ES-I3 (cell line): ENCODE results near the gene AFF3.

Experiments used
- H3K36me3 ChIP-seq: 2 replicates; pipeline ENCODE4 v1.6.1; 2013; ENCODE audit warnings: mild to moderate bottlenecking, low read length, control low read depth, moderate library complexity; ENCODE audit not compliant: insufficient read depth
- H3K4me1 ChIP-seq: 2 replicates; pipeline ENCODE4 v1.6.1; 2013; ENCODE audit warnings: mild to moderate bottlenecking, control low read depth, low read length; ENCODE audit not compliant: insufficient read depth
- H3K9ac ChIP-seq: 2 replicates; pipeline ENCODE4 v1.6.1; 2013; ENCODE audit warnings: low read depth, mild to moderate bottlenecking, low read length, moderate library complexity
- H3K9me3 ChIP-seq: 2 replicates; pipeline ENCODE4 v1.6.1; 2013; ENCODE audit warnings: mild to moderate bottlenecking, low read length, moderate library complexity; ENCODE audit not compliant: control insufficient read depth, insufficient read depth

AFF3 gene

GRCh38 chr2:99622534-99622933 is 519.9 kb downstream of the AFF3 start:
- no peaks in the 10 kb centered on the region; the same call in 1 of the 2 replicates for H3K4me1 ChIP-seq
- no peak overlapping the region for H3K9ac ChIP-seq
- no peaks in the 10 kb centered on the region for H3K9me3 ChIP-seq
- H3K36me3 ChIP-seq = no peaks in the 10 kb centered on the region

DNA sequence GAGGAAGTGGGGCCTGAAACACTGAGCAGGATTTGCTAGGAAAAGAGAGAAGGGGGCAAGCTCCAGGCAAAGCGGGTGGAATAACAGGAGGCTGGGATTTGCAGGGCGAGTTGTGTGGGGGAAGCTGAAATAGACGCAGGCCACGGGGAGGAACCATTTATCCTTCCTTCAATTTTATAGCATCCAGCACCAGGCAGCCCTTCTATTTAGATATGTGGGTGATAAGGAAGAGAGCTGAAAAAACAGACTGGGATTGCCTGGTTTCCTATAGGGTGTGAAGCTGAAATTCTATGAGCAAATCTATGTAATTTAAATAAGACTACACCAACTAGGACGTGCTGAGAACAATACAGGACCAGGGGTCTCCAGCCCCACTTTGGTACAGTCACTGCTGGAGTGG is 520.6 kb downstream of the AFF3 start:
- H3K9me3 ChIP-seq = no peaks in the 10 kb centered on the region
- H3K9ac ChIP-seq = no peak overlapping the region
- no peaks in the 10 kb centered on the region for H3K36me3 ChIP-seq
- H3K4me1 ChIP-seq = no peaks in the 10 kb centered on the region; the same call in 1 of the 2 replicates

DNA sequence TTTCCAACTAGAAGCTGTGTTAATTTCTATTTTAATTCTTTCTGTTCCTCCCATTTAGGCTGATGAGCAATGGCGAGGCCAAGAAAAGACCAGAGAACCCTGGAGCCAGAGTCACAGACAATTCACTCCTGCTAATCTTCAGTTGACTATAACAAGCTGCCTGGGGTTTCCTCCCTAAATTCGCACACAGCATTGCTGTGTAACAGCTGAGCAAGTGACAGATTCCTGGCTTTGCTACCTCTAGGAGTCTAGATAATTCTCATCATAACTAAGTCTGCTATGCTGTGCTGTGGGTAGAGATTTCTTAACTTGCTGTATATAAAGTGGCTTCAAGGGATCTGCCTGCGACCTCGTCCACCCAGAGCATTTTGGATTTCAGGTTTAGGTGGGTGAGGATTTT is 521.3 kb downstream of the AFF3 start:
- Histone ChIP-seq H3K4me1 (no peaks in the 10 kb centered on the region; the same call in 1 of the 2 replicates), H3K9ac (no peak overlapping the region), H3K36me3 (no peaks in the 10 kb centered on the region)

GRCh38 chr2:99619151-99619550 is 523.2 kb downstream of the AFF3 start:
- Histone ChIP-seq H3K36me3 (no peaks in the 10 kb centered on the region), H3K9me3 (no peaks in the 10 kb centered on the region), H3K4me1 (no peaks in the 10 kb centered on the region; the same call in 1 of the 2 replicates), H3K9ac (no peak overlapping the region)

More for the DNA sequence above, 521.3 kb downstream of the AFF3 start:
- H3K9me3 ChIP-seq = no peaks in the 10 kb centered on the region

DNA sequence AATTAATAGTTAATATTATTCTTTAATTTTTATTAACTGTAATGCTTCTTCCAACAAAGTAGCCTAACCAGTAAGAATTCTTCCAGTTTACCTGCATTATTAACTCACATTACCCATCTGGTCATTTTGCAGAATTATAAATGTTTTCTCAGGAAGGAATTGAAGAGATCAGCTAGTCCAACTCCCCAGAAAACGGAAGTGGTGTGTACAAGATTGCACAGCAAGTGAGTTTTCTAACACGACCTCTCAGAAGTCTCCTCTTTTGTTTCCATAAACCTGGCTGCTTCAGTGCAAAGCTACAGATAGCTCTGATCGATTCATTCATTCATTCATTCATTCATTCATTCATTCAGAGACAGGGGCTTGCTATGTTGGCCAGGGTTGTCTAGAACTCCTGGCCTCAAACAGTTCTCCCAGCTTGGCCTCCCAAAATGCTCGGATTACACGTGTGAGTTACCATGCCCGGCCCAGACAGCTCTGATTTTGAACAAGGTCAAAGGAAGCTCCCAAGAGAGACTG is 523.8 kb downstream of the AFF3 start:
- no peaks in the 10 kb centered on the region; the same call in 1 of the 2 replicates for H3K4me1 ChIP-seq
- no peak overlapping the region for H3K9ac ChIP-seq
- H3K36me3 ChIP-seq = no peaks in the 10 kb centered on the region
- no peaks in the 10 kb centered on the region for H3K9me3 ChIP-seq

- Histone ChIP-seq H3K36me3 (no peaks in the 10 kb centered on the region), H3K9me3 (no peaks in the 10 kb centered on the region), H3K4me1 (no peaks in the 10 kb centered on the region; the same call in 1 of the 2 replicates), H3K9ac (no peak overlapping the region)
These were observed 524.6 kb downstream of the AFF3 start for GRCh38 chr2:99617811-99618210.

DNA sequence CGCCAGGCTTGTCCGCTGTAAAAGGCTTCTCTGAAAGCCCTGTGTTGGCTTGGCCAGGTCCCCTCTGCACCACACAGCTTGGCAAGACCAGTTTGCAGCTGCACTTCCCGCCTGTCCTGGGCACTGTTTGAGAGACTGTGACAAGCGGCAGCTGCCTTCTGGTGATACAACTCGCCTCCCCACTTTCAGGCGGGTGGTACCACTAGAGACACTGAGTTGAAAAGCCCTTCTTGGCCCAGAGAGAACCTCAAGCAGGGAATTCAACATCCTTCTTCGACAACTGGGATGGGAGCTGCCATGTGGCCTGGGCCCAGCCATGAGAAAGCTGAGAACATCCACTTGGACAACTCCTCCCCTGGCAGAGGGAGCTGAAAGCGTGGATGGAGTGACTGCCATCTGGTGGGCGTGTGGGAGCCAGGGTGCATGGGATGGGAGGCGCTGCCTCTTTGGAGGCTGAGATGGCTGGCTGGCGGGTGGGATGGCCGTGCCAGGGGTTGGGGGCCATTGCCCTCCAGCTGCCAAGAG is 527.1 kb downstream of the AFF3 start:
- Histone ChIP-seq H3K4me1 (no peaks in the 10 kb centered on the region), H3K9me3 (no peaks in the 10 kb centered on the region), H3K9ac (no peak overlapping the region), H3K36me3 (no peaks in the 10 kb centered on the region)

GRCh38 chr2:99613980-99614379 is 528.4 kb downstream of the AFF3 start:
- H3K36me3 ChIP-seq = no peaks in the 10 kb centered on the region

GRCh38 chr2:99611786-99612185 is 530.6 kb downstream of the AFF3 start:
- Histone ChIP-seq H3K9me3 (no peaks in the 10 kb centered on the region), H3K4me1 (no peaks in the 10 kb centered on the region), H3K9ac (no peak overlapping the region), H3K36me3 (no peaks in the 10 kb centered on the region)

More at GRCh38 chr2:99613980-99614379, 528.4 kb downstream of the AFF3 start:
- no peaks in the 10 kb centered on the region for H3K4me1 ChIP-seq
- H3K9ac ChIP-seq = no peak overlapping the region
- no peaks in the 10 kb centered on the region for H3K9me3 ChIP-seq

- Histone ChIP-seq H3K9me3 (no peaks in the 10 kb centered on the region), H3K4me1 (no peaks in the 10 kb centered on the region), H3K36me3 (no peaks in the 10 kb centered on the region), H3K9ac (no peak overlapping the region)
These were observed 531.4 kb downstream of the AFF3 start for GRCh38 chr2:99611034-99611433.

- Histone ChIP-seq H3K36me3 (no peaks in the 10 kb centered on the region), H3K9ac (no peak overlapping the region), H3K4me1 (no peaks in the 10 kb centered on the region), H3K9me3 (no peaks in the 10 kb centered on the region)
These were observed 532.5 kb downstream of the AFF3 start for GRCh38 chr2:99609851-99610381.

GRCh38 chr2:99608861-99609260 is 533.5 kb downstream of the AFF3 start:
- H3K9ac ChIP-seq = no peak overlapping the region
- no peaks in the 10 kb centered on the region for H3K9me3 ChIP-seq
- H3K36me3 ChIP-seq = no peaks in the 10 kb centered on the region
- H3K4me1 ChIP-seq = no peaks in the 10 kb centered on the region

DNA sequence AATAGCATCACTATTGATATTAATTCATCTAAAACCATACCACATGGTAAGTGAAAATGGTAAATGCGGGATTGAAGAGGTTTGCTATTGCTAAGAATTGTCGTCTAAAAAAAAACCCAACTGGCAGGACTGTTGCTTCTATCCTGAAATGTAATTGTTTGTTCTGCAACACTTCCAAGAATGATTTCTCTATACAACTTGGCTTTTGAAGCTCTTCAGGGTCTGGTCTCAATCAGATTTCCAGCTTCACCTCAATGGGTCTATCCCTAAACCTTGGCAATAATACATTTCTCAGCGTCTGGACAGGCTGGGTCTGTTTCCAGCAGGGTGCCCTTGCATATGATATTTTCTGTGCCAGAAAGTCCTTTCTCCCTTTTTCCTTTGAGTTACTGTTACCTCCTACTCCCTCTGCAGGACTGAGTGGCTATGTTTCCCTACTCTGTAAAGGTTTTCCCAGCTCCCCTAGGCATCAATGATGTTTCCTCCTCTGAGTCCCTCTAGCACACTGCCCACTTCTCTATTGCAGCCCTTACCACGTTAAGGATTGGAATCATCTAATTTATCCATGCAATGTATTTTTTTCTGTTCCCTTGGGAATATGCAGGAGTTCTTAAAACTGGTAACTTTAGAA is 534.4 kb downstream of the AFF3 start:
- H3K36me3 ChIP-seq = no peaks in the 10 kb centered on the region
- no peak overlapping the region for H3K9ac ChIP-seq
- no peaks in the 10 kb centered on the region for H3K9me3 ChIP-seq
- no peaks in the 10 kb centered on the region for H3K4me1 ChIP-seq

GRCh38 chr2:99607454-99607853 is 534.9 kb downstream of the AFF3 start:
- Histone ChIP-seq H3K4me1 (no peaks in the 10 kb centered on the region), H3K9me3 (no peaks in the 10 kb centered on the region), H3K36me3 (no peaks in the 10 kb centered on the region), H3K9ac (no peak overlapping the region)

- Histone ChIP-seq H3K9ac (no peak overlapping the region), H3K36me3 (no peaks in the 10 kb centered on the region), H3K4me1 (peaks cover 10% of the 10 kb centered on the region), H3K9me3 (no peaks in the 10 kb centered on the region)
These were observed 537.4 kb downstream of the AFF3 start for GRCh38 chr2:99605036-99605435.
